Lower leg skin (tissue), 4 donors: ENCODE results near the gene PPIP5K2. TPM values are rescaled to one million over a fixed set of nuclear protein-coding genes. Genes with fewer than 3 reads are reported as not detected.
"Not testable (repeated sequence)": the region's sequence is repeated elsewhere in the genome, so short reads cannot be mapped to it uniquely, and the experiment has no call there.

Experiments
- DNase-seq, 2 donors: peaks; one replicate each; pipeline ENCODE4 v3.0.0-alpha.2; 2019; ENCODE audit warnings: low spot score in 2 of 2
- H3K4me3 ChIP-seq: fragments of 200-600 bp; sonication (generic); 2 replicates; pipeline ENCODE4 v1.5.1; 2017; ENCODE audit warnings: mild to moderate bottlenecking, low read depth; ENCODE audit not compliant: poor library complexity, severe bottlenecking
- CTCF ChIP-seq, 3 donors: fragments of 450-650 bp; IDR thresholded peaks; one replicate each; pipeline ENCODE4 v1.5.1; 2016; ENCODE audit warnings: antibody characterized with exemption in 3 of 3, mild to moderate bottlenecking in 3 of 3, moderate library complexity in 2 of 3
- POLR2A ChIP-seq, 2 donors: fragments of 450-650 bp; IDR thresholded peaks; one replicate each; pipeline ENCODE4 v1.6.1; 2016 to 2017; ENCODE audit warnings: antibody characterized with exemption in 2 of 2, mild to moderate bottlenecking in 1 of 2, moderate library complexity in 1 of 2
- WGBS, 2 donors: methylation state at CpG; one replicate each; pipeline ENCODE4 v1.1.5; 2018; 5-methylcytosine and 5-hydroxymethylcytosine counted together
- intact Hi-C: fragments of 100-400 bp; cut with DNase I; formaldehyde crosslinking; loops from one replicate; pipeline ENCODE4 v1.15.0; 2023; ENCODE audit warnings: low total_unique reads
- total RNA-seq, 4 donors: library from RNA; depleted of rRNA; stranded (reverse); fragments of >200 nt; gene quantifications; one replicate each; pipeline ENCODE4 v1.1.0, GENCODE V29; 2016

PPIP5K2 gene
- total RNA-seq, 4 donors from 2014 or later: 14.2 to 36.7 (median 20.1) TPM

GRCh38 chr5:103203226-103203625 is 83.1 kb downstream of the PPIP5K2 start:
- no peak overlapping the region for H3K4me3 ChIP-seq
- TF ChIP-seq CTCF (IDR thresholded peaks at IDR 0.05): no peak
- DNase-seq: no peak
- intact Hi-C loops: no loop called here

- DNase-seq, intact Hi-C loops, H3K4me3 ChIP-seq: not testable (repeated sequence)
- 91 to 98% methylated on average over 3 of the region's 3 CpGs for WGBS, 2 donors
Measured at GRCh38 chr5:103204990-103205389, 84.9 kb downstream of the PPIP5K2 start.

- intact Hi-C loops: no loop called here
- TF ChIP-seq CTCF (IDR thresholded peaks at IDR 0.05): no peak
- TF ChIP-seq POLR2A (IDR thresholded peaks at IDR 0.05): no peak
- 86 to 87% methylated on average over 3 of the region's 3 CpGs for WGBS, 2 donors
- no peak overlapping the region for H3K4me3 ChIP-seq
- no peak for DNase-seq
Measured at GRCh38 chr5:103205991-103206700, 86.0 kb downstream of the PPIP5K2 start.

- H3K4me3 ChIP-seq: no peak overlapping the region
- 94 to 95% methylated on average over 1 of the region's 1 CpG for WGBS, 2 donors
Measured at GRCh38 chr5:103207011-103207410, 86.9 kb downstream of the PPIP5K2 start.

GRCh38 chr5:103207653-103208052 is 87.6 kb downstream of the PPIP5K2 start:
- H3K4me3 ChIP-seq: no peak overlapping the region
- DNase-seq: no peak
- TF ChIP-seq CTCF (IDR thresholded peaks at IDR 0.05) (no peak), POLR2A (IDR thresholded peaks at IDR 0.05) (no peak)
- intact Hi-C loops: no loop called here

More at GRCh38 chr5:103207011-103207410, 86.9 kb downstream of the PPIP5K2 start:
- TF ChIP-seq POLR2A (IDR thresholded peaks at IDR 0.05) (no peak), CTCF (IDR thresholded peaks at IDR 0.05) (no peak)
- intact Hi-C loops: no loop called here
- no peak for DNase-seq

- 51 to 52% methylated on average over 2 of the region's 2 CpGs for WGBS, 2 donors
- TF ChIP-seq CTCF (IDR thresholded peaks at IDR 0.05) (no peak), POLR2A (IDR thresholded peaks at IDR 0.05) (no peak)
- H3K4me3 ChIP-seq: no peak overlapping the region
- intact Hi-C loops: no loop called here
- no peak for DNase-seq
Measured at GRCh38 chr5:103208460-103208859, 88.4 kb downstream of the PPIP5K2 start.
